HPDE6-E6E7 (cell line): ENCODE data around the gene AUTS2.

ENCODE experiments used
- DNase-seq: peaks from one replicate; pipeline ENCODE4 v3.0.0; 2011; ENCODE audit warnings: missing footprints; ENCODE audit errors: extremely low spot score

Gene AUTS2

DNA sequence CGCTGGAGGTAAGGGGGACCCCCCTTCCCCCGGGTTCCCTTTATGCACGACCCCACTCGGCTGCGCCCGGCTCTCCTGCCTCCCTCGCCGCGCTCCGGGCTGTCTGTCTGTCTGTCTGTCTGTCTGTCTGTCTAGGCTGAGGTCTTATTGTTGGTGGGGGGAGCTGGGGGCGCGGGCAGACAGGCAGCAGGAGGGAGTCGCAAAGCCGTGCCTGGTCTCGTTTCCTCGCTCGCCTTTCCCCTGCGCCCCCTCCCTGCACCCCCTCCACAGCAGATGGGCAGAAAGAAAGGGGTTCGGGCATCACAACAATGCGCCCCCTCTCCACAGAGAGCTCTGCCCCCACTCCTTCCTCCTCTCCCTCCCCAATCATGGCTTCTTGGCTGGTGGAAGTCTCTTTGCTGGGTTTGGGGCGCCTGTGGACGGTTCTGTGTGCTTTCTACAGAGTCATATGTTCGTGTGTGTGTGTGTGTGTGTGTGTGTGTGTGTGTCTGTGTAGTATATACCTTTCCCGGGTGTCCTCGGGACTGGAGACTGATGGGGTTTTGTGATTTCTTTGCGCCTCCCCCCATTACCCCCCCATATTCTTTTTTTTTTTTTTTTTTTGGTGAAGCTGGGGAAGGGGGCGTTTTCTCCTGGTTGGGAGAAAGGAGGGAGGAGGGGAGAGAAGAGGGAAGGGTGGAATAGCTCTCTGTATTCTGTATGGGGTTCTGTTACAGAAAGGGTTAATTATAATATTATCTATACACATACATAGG is 1.9 kb downstream of the AUTS2 start:
- DNase-seq, result no peak

DNA sequence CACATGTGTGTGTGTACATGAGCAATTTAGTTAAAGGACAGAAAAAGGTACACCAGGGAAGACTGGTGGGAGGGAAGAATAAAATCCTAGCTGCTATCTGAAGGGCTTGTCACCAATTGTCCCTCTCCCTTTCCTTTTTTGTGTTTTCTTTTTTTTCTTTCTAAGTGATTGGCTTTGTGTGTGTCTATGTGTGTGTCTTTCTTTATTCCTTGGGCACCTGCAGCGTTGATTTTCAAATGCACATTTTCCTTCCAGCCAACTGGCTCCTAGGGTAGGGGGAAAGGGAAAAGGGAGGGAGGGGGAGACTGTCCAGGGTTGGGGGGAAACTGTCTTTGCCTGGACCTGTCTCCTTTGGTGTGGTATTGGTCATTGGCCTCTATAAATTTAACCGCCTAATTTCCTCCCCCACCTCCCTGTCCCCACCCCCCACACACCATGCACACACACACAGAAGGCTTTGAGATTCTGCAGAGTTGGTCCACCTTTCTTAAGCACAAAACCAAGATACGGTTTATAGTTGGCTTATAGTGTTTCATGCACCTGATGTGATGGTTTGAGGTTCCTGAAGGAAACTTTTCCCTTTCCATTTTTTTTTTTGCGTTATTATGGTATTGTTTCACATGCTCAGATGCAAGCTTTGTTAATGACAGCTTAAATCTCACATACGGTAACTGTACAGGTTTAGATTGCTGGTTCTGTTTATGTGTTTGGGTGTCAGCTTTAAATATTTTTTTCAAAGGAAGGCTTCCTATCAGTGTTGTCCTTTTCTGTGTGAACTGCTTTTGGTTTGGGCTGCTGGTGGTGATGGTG is 2.6 kb downstream of the AUTS2 start:
- no peak for DNase-seq

DNA sequence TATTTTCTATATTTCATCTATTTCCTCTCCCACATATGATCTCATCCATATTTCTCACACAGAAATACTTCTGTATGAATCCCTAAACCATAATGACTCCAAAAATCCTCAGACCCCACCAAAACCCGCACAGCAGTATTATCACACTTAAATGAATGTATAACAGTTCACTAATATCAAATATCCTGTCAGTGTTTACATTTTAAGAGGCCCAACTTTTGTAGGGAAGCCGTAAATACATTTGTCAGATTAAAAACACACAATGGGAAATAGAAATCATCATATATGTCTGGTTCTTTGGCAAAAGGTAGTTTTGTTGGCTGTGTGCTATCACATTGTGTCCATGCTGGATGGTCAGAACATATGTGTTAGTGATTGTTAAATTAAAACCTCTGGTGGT is 4.2 kb downstream of the AUTS2 start:
- no peak for DNase-seq

DNA sequence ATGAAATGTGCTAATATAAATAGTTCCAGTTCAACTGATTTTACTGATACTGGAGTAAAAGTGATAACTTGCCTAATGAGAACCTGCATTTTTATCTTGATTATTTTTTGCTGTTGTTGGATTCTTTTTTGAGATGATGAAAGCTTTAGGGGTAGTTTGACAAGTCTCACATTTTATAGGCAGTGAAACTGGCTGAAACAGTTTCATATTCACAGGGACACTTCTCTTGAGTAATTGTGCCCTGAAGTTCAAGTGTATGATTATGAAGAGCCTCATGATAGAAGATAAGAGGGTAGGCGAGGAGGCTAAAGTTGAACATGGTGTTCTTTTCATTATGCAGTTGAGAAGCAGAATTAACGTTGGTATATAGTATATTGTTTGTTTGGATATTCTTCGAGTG is 5.1 kb downstream of the AUTS2 start:
- DNase-seq, result no peak

DNA sequence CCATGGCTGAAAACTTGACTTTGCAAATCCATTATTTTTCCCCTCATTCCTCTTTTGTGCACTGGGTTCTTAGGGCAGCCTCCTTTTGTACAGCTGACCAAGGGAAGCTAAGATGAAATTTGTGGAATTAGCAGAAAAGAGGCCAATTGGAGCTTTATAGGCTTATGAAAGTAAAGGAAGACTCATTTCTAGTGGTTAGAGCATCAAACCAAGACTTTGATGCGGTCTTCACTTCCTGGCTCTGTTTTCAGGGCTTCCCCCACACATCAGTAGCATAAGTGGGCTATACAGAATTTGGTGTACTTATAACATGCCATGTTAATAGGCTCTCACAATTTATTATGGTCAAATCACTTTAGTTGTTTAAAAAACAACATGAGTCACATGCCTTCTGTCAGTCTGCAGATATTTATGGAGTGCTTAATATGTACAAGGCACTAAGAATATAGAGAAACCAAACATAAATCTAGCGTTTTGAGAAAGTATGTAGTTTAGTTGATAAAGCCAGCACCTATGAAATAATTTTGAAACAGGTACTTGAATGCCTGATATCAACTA is 5.7 kb downstream of the AUTS2 start:
- no peak for DNase-seq

DNA sequence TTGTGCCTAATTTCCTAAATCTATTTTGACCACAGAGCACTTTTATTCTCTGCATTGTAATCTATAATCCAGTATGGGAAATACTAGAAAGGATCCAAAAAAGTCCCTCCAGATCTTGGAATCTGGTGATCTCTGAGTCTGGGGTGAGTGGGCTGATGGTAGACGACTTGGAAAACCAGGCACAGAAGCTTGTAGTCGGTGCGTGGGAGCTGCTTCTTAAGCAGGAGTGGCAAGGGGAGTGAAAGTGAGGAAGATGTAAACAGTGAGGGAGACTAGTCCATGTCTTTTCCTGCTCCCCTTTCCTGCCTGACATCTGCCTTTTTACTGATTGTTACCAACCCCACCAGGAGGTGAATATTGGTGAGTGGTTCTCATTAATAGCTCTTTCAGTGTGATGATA is 6.8 kb downstream of the AUTS2 start:
- DNase-seq, result no peak

DNA sequence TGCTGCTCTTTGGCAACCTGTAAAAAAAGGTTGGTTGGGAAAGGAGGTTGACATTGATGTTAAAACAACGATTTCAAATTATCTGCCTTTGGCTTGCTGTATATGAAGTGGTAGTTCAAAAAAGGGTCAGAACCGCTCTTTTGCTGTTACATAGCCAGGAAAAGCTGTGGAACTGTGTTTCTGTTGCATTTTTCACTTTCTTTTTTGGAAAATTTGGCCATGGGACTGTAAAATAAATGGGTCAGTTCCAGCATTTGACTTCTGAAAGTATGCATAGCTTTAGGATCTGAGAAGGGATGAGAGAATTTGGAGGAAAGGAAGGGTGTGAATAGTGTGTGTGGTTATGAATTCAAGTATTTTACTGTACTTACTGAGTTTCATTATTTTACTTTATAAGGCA is 7.3 kb downstream of the AUTS2 start:
- no peak for DNase-seq

DNA sequence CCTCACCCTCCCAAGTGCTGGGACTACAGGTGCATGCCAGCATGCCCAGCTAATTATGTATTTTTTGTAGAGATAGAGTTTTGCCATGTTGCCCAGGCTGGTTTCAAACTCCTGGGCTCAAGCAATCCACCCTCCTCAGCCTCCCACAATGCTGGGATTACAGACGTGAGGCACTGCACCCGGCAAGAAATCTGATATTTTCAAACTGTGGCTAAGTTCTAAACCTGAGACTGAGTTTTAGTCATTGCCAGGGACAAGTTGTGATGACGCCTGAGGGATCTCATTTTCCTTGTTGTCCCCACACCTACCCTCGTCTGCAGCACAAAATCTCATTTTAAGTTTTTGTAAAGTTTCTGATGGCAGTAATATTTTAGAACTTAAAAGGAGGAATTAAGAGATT is 9.8 kb downstream of the AUTS2 start:
- no peak for DNase-seq

DNA sequence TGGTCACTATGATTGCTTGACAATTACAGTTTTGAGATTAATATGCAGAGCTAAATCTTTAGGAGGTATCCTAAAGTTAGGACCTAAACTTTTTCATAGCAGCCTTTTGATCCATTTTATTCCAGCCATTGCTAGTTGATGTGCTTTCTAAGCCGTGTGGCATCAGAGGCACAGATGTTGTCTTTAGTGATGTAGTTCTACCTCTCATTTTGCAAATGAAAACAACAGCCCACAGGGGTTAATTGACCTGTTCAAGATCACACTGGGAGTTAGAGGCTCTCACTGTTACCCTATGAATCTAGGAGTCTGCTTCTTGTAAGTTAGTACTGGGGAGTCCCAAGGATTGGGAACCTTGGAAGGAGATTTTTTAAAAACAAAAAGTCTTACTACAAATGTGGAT is 10.6 kb downstream of the AUTS2 start:
- no peak for DNase-seq

DNA sequence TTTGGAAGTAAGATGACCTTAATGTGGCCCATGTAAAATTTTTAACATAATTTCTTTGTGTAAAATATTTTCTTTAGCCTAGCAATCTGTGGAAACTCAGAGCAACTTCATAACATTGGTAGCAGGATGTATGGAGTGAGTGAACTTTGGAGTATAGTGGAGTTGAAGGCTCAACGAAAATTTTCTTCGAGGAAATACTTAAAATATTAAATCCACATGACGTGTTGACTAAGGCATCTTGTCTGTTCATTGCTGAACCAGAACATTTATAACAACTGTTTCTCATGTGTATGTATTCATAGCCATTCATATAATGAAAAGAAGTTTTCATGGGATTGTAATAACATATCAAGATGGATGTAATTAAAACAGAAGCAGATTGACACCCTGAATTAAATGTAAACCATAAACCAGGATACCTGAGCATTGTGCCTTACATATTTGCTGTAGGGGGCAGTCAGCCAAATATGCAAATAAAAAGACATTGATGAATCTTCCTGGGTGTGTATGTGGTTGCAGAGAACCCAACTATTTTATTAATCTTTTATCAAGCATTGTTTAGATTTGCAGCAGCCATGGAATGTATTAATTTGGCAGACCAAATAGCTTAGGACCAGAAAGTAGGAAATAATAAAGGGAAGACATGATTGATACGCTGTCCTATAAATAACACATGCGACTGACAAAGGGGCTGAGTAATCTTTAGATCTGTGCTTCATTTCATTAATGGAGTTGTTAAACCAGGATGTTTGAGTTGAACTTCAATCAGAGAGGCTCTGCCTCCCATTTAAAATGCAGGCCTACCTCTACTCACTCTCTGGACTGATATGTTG is 11.5 kb downstream of the AUTS2 start:
- DNase-seq, result no peak

DNA sequence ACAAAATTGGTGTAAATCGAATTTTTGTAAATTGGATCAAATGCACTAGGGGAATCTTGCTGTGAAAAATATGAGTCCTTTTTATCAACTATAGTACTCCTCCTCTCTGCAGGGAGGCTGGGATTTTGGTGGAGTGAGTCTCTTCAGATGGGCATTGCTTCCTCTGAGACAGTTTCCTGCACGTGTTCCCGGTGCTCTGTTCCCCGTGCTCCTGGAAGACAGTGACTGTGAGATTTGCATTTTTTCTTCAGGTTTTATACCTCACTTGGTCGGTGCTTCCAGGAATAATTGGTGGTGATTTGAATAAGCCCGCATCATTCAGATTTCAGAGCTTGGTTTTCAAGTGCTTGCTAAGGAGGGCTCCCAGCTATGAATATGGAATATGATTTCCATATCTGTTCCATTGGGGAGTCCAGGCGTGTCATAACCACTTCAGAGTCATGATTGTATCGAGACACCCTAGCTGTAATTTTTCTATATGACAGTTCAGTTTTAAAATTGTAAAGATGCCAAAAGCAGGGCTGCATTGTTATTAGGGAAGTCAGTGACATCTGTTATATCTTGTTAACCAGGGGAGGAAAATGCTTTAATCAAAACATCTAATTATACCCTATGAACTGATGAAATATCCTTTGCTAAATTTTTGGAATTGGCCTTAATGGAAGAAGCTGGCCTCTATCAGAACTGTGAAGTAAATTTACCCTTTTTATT is 12.3 kb downstream of the AUTS2 start:
- DNase-seq, result no peak

DNA sequence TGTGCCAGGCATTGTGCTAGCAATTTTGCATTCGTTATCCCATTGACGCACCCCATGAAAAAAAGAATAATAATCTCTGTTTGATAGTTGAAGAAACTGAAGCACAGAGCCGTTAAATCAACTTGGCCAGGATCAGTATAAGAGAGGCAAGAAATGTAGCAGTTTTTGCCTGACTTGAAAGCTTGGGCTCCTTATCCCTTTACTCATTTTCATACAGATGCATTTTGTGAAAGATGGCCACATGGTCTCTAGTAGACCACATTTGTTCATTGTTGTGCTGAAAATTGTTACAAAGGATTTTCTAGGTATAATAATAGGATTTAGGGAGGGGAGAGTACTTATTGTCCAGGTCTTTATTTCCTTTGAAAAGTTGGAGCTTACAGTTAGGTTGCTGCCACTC is 14.7 kb downstream of the AUTS2 start:
- no peak for DNase-seq

DNA sequence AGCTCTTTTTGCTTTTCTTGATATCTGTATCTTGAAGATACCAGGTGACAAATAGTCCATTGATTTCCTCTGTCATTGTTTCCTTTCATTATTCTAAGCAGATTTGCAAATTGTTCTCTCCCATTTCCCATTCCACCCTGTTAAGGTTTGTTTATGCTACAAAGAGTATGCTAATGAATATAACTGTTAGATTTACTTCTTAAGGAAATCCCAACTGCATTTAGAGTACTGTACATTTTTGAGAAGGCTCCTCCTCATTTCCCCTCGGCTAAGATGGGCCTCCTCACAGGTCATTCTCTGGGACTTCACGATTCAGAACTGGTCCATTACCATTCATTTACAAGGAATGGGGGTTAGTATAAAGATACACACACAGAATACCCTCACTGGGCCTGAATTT is 15.6 kb downstream of the AUTS2 start:
- no peak for DNase-seq

DNA sequence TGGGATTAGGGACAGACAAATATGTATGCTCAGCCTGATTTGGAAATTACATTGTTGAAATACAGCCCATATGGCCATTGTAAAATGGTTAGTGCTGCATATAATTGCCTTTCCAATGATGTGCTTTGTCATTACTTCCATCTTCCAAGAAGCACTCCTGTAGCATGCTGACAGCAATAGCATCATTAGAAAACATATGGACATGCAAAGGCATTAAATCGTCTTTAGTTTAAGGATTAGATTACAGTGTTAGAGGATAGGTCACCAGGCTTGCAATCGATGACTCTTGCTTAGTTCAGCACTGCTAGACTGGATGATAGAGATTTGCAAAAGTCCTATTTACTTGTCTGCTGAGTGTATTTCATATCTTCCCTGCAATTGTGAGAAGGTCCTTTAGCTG is 17.4 kb downstream of the AUTS2 start:
- DNase-seq, result no peak

DNA sequence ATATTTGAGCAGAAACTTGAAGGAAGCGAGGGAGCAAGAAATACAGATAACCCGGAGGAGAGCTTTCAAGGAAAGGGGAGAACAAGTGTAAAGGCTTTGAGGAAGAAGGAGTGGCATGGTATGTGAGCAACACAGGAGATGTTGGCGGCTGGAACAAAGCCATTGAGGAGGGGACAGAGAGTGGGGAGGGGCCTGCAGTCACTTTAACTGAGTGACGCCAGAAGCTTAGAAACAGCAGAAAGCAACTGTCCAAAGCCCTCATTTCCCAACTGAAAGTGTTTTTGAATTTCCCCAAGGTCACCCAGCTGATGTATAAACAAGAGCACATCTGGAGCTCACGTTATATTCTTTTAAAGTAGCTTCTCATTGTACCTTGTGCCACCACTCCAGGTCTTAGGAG is 19.1 kb downstream of the AUTS2 start:
- DNase-seq, result no peak

DNA sequence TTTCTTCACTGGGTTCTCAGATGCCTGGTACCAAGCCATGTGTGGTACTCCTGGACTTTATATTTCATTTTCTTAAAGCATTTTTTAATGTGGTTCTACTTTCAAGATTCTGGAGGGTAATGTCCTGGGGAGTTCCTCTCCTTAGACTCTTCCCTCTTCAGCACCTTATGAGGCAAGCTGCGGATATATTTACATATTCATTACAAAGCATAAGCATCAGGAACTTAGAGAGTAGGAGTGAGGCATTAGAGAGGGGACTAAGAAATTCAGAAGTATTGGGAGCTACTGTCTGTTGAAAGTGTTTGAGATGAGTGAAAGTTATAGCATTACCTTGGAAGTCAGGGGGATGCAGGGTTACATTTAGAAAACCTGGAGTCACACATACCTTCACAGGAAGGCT is 20.8 kb downstream of the AUTS2 start:
- no peak for DNase-seq

DNA sequence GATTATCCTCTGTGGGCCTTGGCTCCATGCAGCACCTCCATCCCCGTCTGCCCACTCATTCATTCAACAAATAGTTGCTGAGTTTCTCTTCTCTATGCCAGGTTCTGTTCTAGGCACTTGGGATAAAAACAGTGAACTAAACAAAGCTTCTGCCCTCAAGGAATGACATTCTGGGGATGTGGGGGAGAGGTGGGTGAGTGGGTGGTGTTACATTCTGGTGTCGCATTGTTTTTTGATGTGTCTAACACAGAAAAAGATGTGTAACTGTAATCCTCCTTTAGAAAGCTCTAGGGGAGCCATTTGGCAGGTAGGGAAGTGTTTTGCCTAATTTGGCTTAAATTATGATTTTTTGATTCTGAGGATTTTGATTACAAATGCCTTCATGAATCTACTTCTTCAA is 21.4 kb downstream of the AUTS2 start:
- DNase-seq, result no peak

DNA sequence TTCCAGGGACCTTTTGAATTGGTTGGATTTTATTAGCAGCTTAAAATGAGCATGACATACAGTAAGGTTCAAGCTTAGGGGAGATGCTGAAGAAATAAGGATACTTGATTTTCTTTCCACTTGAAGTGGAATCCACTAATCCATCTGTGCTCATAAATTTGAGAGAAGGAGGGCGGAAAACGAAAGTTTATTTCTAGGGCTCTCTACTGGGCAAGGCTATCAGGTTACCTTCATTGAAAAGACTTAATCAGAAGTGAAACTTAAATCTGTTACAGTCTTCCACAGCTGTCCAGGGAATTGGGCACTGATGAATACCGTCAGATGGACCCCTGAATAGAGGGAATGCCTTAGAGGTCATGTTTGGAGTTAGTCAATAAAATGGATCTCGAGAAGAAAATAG is 21.8 kb downstream of the AUTS2 start:
- no peak for DNase-seq

DNA sequence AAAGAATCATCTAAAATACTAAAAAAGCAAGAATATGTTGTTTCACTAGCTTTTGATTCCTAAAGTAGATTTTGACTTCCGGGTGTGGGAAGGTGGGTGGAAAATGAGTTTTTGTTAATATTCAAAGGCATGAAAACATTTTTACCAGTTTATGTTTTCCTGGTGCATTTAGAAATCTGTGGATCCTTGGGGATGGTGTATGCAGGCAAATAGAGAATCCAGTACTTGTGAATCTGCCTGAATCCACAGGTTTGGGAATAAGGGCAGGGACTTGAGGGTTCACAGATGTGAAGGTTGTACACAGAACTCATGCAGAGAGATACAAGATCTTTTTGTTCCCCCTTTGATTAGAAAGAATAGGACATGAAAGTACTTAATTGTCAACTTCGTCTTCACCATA is 22.4 kb downstream of the AUTS2 start:
- DNase-seq, result no peak

DNA sequence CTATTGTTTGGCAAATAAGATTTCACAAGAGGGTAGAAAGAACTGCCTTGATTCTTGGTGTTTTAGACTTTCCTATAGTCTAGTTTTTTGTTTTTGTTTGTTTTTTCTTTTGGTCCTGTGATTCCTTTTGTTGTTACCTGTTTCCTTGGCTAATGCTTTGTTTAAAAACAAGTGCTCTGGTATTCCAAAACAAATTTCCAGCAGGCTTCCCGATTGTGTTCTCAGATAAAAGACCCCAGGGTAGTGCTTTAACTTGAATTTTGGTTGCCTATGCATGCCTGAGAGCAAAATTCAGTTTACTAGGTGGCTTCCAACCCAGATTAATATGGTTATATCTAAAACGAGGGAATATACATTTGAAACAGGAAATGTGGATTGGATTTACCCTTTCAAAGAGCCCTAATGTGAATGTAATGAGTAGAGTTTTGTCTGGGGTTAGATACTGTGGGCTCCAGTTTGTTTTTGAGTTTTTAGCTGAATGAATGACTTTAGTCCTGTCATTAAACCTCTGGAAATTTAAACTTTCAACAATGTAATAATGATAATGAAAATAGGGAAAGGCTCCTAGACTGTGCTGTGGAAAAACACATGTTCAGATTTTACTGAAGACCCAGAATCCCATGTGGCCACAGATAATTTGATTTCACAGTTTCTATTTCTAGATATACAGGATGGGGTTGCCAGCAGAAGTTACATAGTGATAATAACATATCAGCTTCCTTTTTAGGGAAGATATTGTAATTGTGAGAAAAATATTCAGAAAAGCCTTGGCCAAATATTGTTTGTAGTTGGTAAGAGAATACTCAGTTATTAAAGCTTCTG is 23.9 kb downstream of the AUTS2 start:
- no peak for DNase-seq

DNA sequence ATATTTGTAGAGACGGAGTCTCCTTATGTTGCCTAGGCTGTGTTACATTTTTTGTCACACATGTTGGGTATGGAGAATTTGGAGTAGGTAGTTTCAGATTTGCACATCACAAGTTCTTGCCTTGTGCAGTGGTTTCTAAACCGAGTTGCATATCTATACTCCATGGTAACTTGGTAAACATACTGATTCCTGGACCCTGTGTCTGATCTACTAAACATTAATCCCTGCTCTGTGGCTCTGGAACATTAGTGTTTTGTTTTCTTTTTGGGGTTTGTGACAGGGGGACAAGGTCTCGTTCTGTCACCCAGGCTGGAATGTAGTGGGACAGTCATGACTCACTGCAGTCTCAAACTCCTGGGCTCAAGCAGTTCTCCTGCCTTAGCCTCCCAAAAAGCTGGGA is 24.7 kb downstream of the AUTS2 start:
- DNase-seq, result no peak
